HPDE6-E6E7 (cell line): Measurements from ENCODE around the gene PRRX2.

Experiments
- DNase-seq: peaks from one replicate; pipeline ENCODE4 v3.0.0; 2011; ENCODE audit warnings: missing footprints; ENCODE audit errors: extremely low spot score

PRRX2 gene

GRCh38 chr9:129704807-129705206 lies 39.4 kb downstream of the PRRX2 start:
- no peak for DNase-seq

GRCh38 chr9:129708793-129709192 lies 43.3 kb downstream of the PRRX2 start:
- no peak for DNase-seq

- DNase-seq, result no peak
Measured at GRCh38 chr9:129709438-129710168, 44.2 kb downstream of the PRRX2 start.

- DNase-seq, result no peak
Measured at GRCh38 chr9:129710169-129710453, 44.7 kb downstream of the PRRX2 start.

GRCh38 chr9:129712634-129713401 lies 47.4 kb downstream of the PRRX2 start:
- no peak for DNase-seq

GRCh38 chr9:129713402-129713679 lies 47.9 kb downstream of the PRRX2 start:
- DNase-seq, result no peak

- DNase-seq, result no peak
Measured at GRCh38 chr9:129714511-129715061, 49.1 kb downstream of the PRRX2 start.

- DNase-seq, result no peak
Measured at GRCh38 chr9:129716091-129716490, 50.6 kb downstream of the PRRX2 start.

GRCh38 chr9:129717991-129718390 lies 52.5 kb downstream of the PRRX2 start:
- DNase-seq, result no peak

GRCh38 chr9:129718647-129719046 lies 53.2 kb downstream of the PRRX2 start:
- no peak for DNase-seq

GRCh38 chr9:129719135-129719534 lies 53.7 kb downstream of the PRRX2 start:
- no peak for DNase-seq

- no peak for DNase-seq
Measured at GRCh38 chr9:129720181-129720864, 54.9 kb downstream of the PRRX2 start.

GRCh38 chr9:129720865-129721545 lies 55.6 kb downstream of the PRRX2 start:
- DNase-seq, result no peak

GRCh38 chr9:129722913-129723312 lies 57.5 kb downstream of the PRRX2 start:
- DNase-seq, result no peak

- DNase-seq, result no peak
Measured at GRCh38 chr9:129724456-129725190, 59.2 kb downstream of the PRRX2 start.

- DNase-seq, result no peak
Measured at GRCh38 chr9:129725795-129726251, 60.4 kb downstream of the PRRX2 start.

GRCh38 chr9:129726322-129727160 lies 61.1 kb downstream of the PRRX2 start:
- DNase-seq, result peak; percentile 76

- DNase-seq, result no peak
Measured at GRCh38 chr9:129728744-129729143, 63.3 kb downstream of the PRRX2 start.

GRCh38 chr9:129731477-129732085 lies 66.1 kb downstream of the PRRX2 start:
- no peak for DNase-seq

GRCh38 chr9:129732100-129732499 lies 66.7 kb downstream of the PRRX2 start:
- no peak for DNase-seq
